ENCODE results near the gene FBXO33.

Gene FBXO33

DNA sequence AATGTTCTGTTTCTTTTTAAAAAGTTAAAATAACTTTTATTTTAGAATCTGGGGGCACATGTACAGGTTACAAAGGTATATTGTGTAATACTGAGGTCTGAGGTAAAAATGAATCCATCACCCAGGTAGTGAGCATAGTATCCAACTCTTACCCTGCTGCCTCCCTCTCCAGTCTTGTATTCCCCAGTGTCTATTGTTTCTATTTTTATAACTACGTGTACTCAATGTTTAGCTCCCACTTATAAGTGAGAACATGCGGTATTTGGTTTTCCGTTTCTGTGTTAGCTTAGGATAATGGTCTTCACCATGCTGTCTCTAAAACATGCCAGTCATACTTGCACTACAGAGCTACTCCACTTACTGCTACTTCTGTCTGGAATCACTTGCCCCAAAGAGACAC is 8.4 kb downstream of the FBXO33 start:
- Histone ChIP-seq H3K27ac (ENCODE audit: low read depth, low read length, poor library complexity, severe bottlenecking) (no peak overlapping the region), H2AFZ (ENCODE audit: low read length) (no peak overlapping the region), H3K79me2 (ENCODE audit: insufficient read depth, low read length) (peaks cover 45% of the 10 kb centered on the region), H3K36me3 (ENCODE audit: insufficient read depth, low read length) (0 out of 2 replicates have a peak, but pooled peaks cover 6% of the 10 kb centered on the region), H3K27me3 (ENCODE audit: insufficient read depth, low read length) (no peaks in the 10 kb centered on the region), H3K9me3 (ENCODE audit: low read length) (no peaks in the 10 kb centered on the region), H3K4me3 (ENCODE audit: low read depth, low read length, poor library complexity, severe bottlenecking) (no peak overlapping the region), H3K4me2 (ENCODE audit: low read length) (no peak overlapping the region), H3K9me2 (ENCODE audit: low read depth, low read length) (no peaks in the 10 kb centered on the region), H3K4me1 (ENCODE audit: insufficient read depth, low read length, severe bottlenecking) (peaks cover 17% of the 10 kb centered on the region), H4K20me1 (ENCODE audit: insufficient read depth, low read length) (no peaks in the 10 kb centered on the region), H3K9ac (ENCODE audit: low read length) (no peak overlapping the region), H3F3A (ENCODE audit: insufficient read depth, low read length) (no peaks in the 10 kb centered on the region)
- TF ChIP-seq EZH2 (IDR thresholded peaks at IDR 0.05; ENCODE audit: borderline replicate concordance, low read length): no peak
- TF ChIP-seq, protein P1, sequence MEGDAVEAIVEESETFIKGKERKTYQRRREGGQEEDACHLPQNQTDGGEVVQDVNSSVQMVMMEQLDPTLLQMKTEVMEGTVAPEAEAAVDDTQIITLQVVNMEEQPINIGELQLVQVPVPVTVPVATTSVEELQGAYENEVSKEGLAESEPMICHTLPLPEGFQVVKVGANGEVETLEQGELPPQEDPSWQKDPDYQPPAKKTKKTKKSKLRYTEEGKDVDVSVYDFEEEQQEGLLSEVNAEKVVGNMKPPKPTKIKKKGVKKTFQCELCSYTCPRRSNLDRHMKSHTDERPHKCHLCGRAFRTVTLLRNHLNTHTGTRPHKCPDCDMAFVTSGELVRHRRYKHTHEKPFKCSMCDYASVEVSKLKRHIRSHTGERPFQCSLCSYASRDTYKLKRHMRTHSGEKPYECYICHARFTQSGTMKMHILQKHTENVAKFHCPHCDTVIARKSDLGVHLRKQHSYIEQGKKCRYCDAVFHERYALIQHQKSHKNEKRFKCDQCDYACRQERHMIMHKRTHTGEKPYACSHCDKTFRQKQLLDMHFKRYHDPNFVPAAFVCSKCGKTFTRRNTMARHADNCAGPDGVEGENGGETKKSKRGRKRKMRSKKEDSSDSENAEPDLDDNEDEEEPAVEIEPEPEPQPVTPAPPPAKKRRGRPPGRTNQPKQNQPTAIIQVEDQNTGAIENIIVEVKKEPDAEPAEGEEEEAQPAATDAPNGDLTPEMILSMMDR (IDR thresholded peaks at IDR 0.05; ENCODE audit: low read length): no peak

DNA sequence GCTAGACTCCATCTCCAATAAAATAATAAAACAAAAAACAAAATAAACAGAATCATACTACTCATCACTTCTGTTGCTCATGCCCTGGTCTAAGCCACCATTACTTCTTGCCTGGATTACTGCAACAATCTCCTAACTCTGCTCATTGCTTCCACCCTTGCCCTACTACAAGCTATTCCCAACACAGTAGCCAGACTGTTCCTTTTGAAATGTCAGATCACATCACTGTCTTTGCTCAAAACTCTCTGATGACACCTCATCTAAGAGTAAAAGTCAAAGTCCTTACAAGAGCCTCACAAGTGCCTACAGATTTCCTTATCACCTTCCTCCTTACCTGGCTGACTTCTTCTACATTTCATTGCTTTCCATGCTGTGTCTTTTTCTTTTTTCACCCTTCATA is 10.0 kb downstream of the FBXO33 start:
- H3K79me2 ChIP-seq (ENCODE audit: insufficient read depth, low read length): peaks cover 29% of the 10 kb centered on the region

DNA sequence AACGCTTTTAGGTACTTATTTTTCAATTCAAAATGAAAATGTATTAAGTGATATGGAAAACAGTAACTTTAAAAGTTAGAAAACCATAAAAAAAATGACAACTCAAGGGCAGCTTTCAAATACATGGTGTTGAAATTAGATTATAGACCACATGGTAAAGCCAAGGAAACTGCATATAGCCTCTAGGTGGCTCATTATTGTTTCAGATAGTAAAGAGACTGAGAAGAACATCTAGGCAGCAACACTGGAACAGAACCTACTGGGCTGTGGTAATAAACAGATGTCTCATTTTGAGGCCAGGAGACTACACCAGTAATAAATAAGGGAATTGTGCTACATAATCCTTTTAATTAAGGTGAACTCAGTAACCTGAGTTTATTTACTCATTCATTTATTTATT is 13.0 kb downstream of the FBXO33 start:
- TF ChIP-seq, protein P1 (IDR thresholded peaks at IDR 0.05; ENCODE audit: low read length): no peak
- TF ChIP-seq EZH2 (IDR thresholded peaks at IDR 0.05; ENCODE audit: borderline replicate concordance, low read length): no peak
- Histone ChIP-seq H3K4me2 (ENCODE audit: low read length) (no peak overlapping the region), H4K20me1 (ENCODE audit: insufficient read depth, low read length) (no peaks in the 10 kb centered on the region), H3K27ac (ENCODE audit: low read depth, low read length, poor library complexity, severe bottlenecking) (no peak overlapping the region), H3F3A (ENCODE audit: insufficient read depth, low read length) (no peaks in the 10 kb centered on the region), H3K36me3 (ENCODE audit: insufficient read depth, low read length) (peaks cover 11% of the 10 kb centered on the region; the same call in 1 of the 2 replicates), H3K27me3 (ENCODE audit: insufficient read depth, low read length) (no peaks in the 10 kb centered on the region), H3K9me3 (ENCODE audit: low read length) (peaks cover 12% of the 10 kb centered on the region), H2AFZ (ENCODE audit: low read length) (no peak overlapping the region), H3K4me3 (ENCODE audit: low read depth, low read length, poor library complexity, severe bottlenecking) (no peak overlapping the region), H3K4me1 (ENCODE audit: insufficient read depth, low read length, severe bottlenecking) (no peaks in the 10 kb centered on the region), H3K9ac (ENCODE audit: low read length) (no peak overlapping the region), H3K79me2 (ENCODE audit: insufficient read depth, low read length) (peaks cover 2% of the 10 kb centered on the region), H3K9me2 (ENCODE audit: low read depth, low read length) (no peaks in the 10 kb centered on the region)

More for the DNA sequence above, 10.0 kb downstream of the FBXO33 start:
- TF ChIP-seq, protein P1 (IDR thresholded peaks at IDR 0.05; ENCODE audit: low read length): no peak
- TF ChIP-seq EZH2 (IDR thresholded peaks at IDR 0.05; ENCODE audit: borderline replicate concordance, low read length): no peak
- Histone ChIP-seq H3F3A (ENCODE audit: insufficient read depth, low read length) (no peaks in the 10 kb centered on the region), H3K9ac (ENCODE audit: low read length) (no peak overlapping the region), H3K4me3 (ENCODE audit: low read depth, low read length, poor library complexity, severe bottlenecking) (no peak overlapping the region), H3K27me3 (ENCODE audit: insufficient read depth, low read length) (no peaks in the 10 kb centered on the region), H3K9me3 (ENCODE audit: low read length) (peaks cover under 1% of the 10 kb centered on the region; the same call in 1 of the 2 replicates), H4K20me1 (ENCODE audit: insufficient read depth, low read length) (no peaks in the 10 kb centered on the region), H3K27ac (ENCODE audit: low read depth, low read length, poor library complexity, severe bottlenecking) (no peak overlapping the region), H3K4me2 (ENCODE audit: low read length) (no peak overlapping the region), H3K36me3 (ENCODE audit: insufficient read depth, low read length) (0 out of 2 replicates have a peak, but pooled peaks cover 6% of the 10 kb centered on the region), H3K4me1 (ENCODE audit: insufficient read depth, low read length, severe bottlenecking) (peaks cover 12% of the 10 kb centered on the region), H3K9me2 (ENCODE audit: low read depth, low read length) (no peaks in the 10 kb centered on the region), H2AFZ (ENCODE audit: low read length) (no peak overlapping the region)

Data from OCI-LY1 (cell line).